ENCODE data around the gene ABCA4.

ABCA4 gene

GRCh38 chr1:94025383-94026340 is 95.3 kb downstream of the ABCA4 start:
- no peak for DNase-seq

- DNase-seq = no peak
These were observed 96.7 kb downstream of the ABCA4 start for GRCh38 chr1:94024104-94024792.

- no peak for DNase-seq
These were observed 98.3 kb downstream of the ABCA4 start for GRCh38 chr1:94022471-94023189.

- no peak for DNase-seq
These were observed 100.0 kb downstream of the ABCA4 start for GRCh38 chr1:94020764-94021579.

- no peak for DNase-seq
These were observed 101.6 kb downstream of the ABCA4 start for GRCh38 chr1:94019327-94019726.

GRCh38 chr1:94017155-94017829 is 103.7 kb downstream of the ABCA4 start:
- DNase-seq = no peak

- no peak for DNase-seq
These were observed 105.5 kb downstream of the ABCA4 start for GRCh38 chr1:94015489-94015817.

- DNase-seq = no peak
These were observed 106.1 kb downstream of the ABCA4 start for GRCh38 chr1:94014635-94015488.

- DNase-seq = no peak
These were observed 106.9 kb downstream of the ABCA4 start for GRCh38 chr1:94014087-94014486.

- no peak for DNase-seq
These were observed 107.5 kb downstream of the ABCA4 start for GRCh38 chr1:94013367-94013878.

- no peak for DNase-seq
These were observed 108.1 kb downstream of the ABCA4 start for GRCh38 chr1:94012708-94013366.

GRCh38 chr1:94011709-94012595 is 109.0 kb downstream of the ABCA4 start:
- DNase-seq = no peak

- no peak for DNase-seq
These were observed 109.8 kb downstream of the ABCA4 start for GRCh38 chr1:94011129-94011528.

- no peak for DNase-seq
These were observed 111.6 kb downstream of the ABCA4 start for GRCh38 chr1:94009304-94009703.

- DNase-seq = no peak
These were observed 114.3 kb downstream of the ABCA4 start for GRCh38 chr1:94006604-94007003.

- DNase-seq = no peak
These were observed 116.0 kb downstream of the ABCA4 start for GRCh38 chr1:94004924-94005323.

GRCh38 chr1:94002046-94002787 is 118.7 kb downstream of the ABCA4 start:
- DNase-seq = no peak

- DNase-seq = no peak
These were observed 119.4 kb downstream of the ABCA4 start for GRCh38 chr1:94001397-94002045.

Data from NCI-H1436 treated with DMSO at 0.1 percent for 48 hours (cell line).